Activated CD8-positive, alpha-beta memory T cell treated with anti-CD3 and anti-CD28 coated beads, Interleukin-2, amount 10 ng/mL, durations not matched to agents 7 days and 5 days (primary cell): Measurements from ENCODE around the gene MARCKSL1. TPM values are rescaled to one million over a fixed set of nuclear protein-coding genes. Genes with fewer than 3 reads are reported as not detected.
A peak's percentile ranks its signal among the peaks of the same experiment; 100 is the strongest.
"Not testable (repeated sequence)": the region's sequence is repeated elsewhere in the genome, so short reads cannot be mapped to it uniquely, and the experiment has no call there.

Experiments used
- ATAC-seq: fragments of 150-1000 bp; cut with Tn5 transposase; one replicate; pipeline ENCODE4 v1.10.0; 2021; ENCODE audit warnings: moderate library complexity
- CTCF ChIA-PET: fragments of 350-600 bp; sonication (Branson Sonifier 250); formaldehyde crosslinking; loops from one replicate; lab custom pipeline; 2021; ENCODE audit warnings: antibody characterized with exemption; lab: Charles Lee
- DNase-seq: peaks from one replicate; pipeline ENCODE4 v3.0.0-alpha.2; 2020
- H3K27ac Mint-ChIP-seq: one replicate; pipeline ENCODE4 v1.8.0; 2021; ENCODE audit warnings: mild to moderate bottlenecking, mixed read lengths
- H3K27me3 Mint-ChIP-seq: one replicate; pipeline ENCODE4 v1.8.0; 2021; ENCODE audit warnings: mixed read lengths
- H3K36me3 Mint-ChIP-seq: one replicate; pipeline ENCODE4 v1.8.0; 2021; ENCODE audit warnings: mild to moderate bottlenecking, mixed read lengths
- H3K4me1 Mint-ChIP-seq: one replicate; pipeline ENCODE4 v1.8.0; 2021; ENCODE audit warnings: mixed read lengths
- H3K4me3 Mint-ChIP-seq: one replicate; pipeline ENCODE4 v1.8.0; 2021; ENCODE audit warnings: mild to moderate bottlenecking, moderate library complexity, mixed read lengths
- H3K9me3 Mint-ChIP-seq: one replicate; pipeline ENCODE4 v1.8.0; 2022; ENCODE audit warnings: low read depth, mixed read lengths
- total RNA-seq, 2 experiments: library from RNA; stranded (reverse); gene quantifications; one replicate each; pipeline ENCODE4 v1.2.3, GENCODE V29; 2021

The MARCKSL1 gene
- total RNA-seq, 2 experiments from 2014 or later, result 11.2 to 11.8 TPM

DNA sequence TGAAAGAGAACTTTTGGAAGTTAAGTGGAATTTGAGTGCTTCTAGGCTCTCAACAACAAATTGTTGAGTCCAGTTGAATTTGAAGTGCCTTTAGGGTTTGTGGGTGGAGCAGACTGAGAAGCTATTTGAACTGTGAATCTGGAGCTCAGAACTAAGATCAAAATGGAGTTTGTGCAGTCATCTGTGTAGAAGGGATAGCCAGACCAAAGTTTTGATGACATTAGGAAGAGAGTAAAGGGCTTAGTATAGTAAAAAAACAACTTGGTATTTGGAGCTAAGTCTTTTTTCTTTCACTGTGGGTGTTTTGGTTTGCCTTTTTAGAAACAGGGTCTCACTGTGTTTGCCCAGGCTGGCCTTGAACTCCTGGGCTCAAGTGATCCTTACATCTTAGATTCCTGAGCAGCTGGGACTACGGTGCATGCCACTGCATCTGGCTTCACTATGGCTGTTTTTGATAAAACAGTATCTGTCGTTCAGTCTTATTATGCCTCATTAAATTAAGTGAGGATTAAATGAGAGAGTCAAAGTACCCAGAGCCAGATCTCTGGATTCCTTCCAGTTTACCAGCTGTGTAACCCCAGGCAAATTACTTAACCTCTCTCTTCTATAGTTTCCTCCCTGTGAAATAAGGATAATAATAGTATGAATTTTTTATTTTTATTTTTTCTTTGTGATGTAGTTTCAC, 24.2 kb downstream of the MARCKSL1 start:
- Mint-ChIP-seq H3K27me3 (no peaks in the 10 kb centered on the region), H3K4me3 (no peak overlapping the region), H3K9me3 (no peaks in the 10 kb centered on the region), H3K36me3 (peaks cover 27% of the 10 kb centered on the region), H3K27ac (peak overlapping the region; percentile 69), H3K4me1 (peaks cover 38% of the 10 kb centered on the region)
- CTCF ChIA-PET, result interaction anchor here (0.5 to 1.2 kb wide), 6 partner anchors 10 to 229 kb away, joined by 3 to 4 read pairs (median 4); no protein-coding TSS in a partner anchor
- no peak for DNase-seq
- ATAC-seq, result no peak

DNA sequence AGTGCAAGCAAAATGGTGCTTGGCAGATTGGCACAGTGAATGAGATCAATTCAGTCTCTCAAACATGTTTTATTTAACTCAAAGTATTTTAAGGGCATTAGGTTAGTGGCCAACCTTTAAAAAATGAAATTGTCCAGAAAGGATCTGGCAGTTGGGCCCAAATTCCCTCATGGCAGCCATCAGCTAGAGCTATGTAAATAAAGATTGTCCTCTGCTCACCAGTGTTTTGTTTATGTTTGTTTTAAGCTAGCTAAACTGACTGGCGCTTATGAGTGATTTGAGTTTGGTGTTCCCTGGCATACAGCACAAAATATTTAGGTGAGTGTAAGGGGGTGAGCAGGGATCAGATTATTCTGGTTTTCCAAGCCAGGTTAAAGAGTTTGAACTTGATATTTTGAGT, 26.1 kb downstream of the MARCKSL1 start:
- Mint-ChIP-seq H3K36me3 (peaks cover 38% of the 10 kb centered on the region), H3K9me3 (no peaks in the 10 kb centered on the region), H3K27me3 (no peaks in the 10 kb centered on the region), H3K4me3 (no peak overlapping the region), H3K27ac (no peak overlapping the region), H3K4me1 (peaks cover 37% of the 10 kb centered on the region)
- no peak for DNase-seq
- no peak for ATAC-seq
- CTCF ChIA-PET, result no interaction called here

DNA sequence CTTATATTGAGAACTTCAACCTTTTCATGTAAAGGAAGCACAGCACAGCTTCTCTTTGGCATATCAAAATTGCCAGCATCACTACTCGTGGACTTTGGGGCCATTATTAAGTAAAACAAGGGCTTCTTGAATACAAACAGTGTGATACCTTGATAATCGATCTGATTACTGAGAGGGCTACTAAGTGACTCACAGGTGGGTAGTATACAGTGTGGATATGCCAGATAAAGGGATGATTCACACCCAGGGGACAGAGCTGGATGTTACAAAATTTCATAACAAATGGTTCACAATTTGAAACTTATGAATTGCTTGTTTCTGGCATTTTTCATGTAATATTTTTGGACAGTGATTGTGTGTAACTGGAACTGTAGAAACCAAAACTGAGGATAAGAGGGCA, 28.7 kb downstream of the MARCKSL1 start:
- Mint-ChIP-seq H3K27ac (no peak overlapping the region), H3K4me1 (peaks cover 34% of the 10 kb centered on the region), H3K27me3 (no peaks in the 10 kb centered on the region), H3K4me3 (no peak overlapping the region), H3K36me3 (peaks cover 49% of the 10 kb centered on the region), H3K9me3 (no peaks in the 10 kb centered on the region)
- ATAC-seq, result no peak
- no peak for DNase-seq
- CTCF ChIA-PET, result interaction anchor here (0.9 to 1.8 kb wide), 5 partner anchors 15 to 200 kb away, joined by 3 to 4 read pairs (median 4); partner anchors contain the start of gene KPNA6

DNA sequence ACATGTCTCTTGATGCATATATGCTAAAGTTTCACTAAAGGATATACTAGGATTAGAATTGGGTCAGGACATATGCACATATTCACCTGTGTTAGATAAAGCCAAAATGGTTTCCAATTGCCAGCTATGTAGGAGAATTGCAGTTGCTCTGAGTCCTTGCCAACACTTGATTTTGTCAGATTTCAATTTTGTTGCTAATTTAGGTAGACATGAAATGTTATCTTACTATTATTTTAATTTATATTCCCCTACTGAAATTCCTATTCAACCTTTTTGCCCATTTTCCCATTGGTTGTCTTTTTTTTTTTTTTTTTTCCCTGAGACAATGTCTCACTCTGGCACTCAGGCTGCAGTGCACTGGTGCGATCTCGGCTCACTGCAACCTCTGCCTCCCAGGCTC, 30.7 kb downstream of the MARCKSL1 start:
- H3K27ac Mint-ChIP-seq, result no peak overlapping the region
- ATAC-seq (no peak), DNase-seq (no peak)
- CTCF ChIA-PET, result interaction anchor here (1.0 to 1.8 kb wide), 3 partner anchors 17 to 96 kb away, joined by 3 to 4 read pairs (median 3); no protein-coding TSS in a partner anchor
- H3K4me3 Mint-ChIP-seq, result no peak overlapping the region
- no peaks in the 10 kb centered on the region for H3K9me3 Mint-ChIP-seq
- H3K4me1 Mint-ChIP-seq, result peaks cover 30% of the 10 kb centered on the region
- H3K27me3 Mint-ChIP-seq, result no peaks in the 10 kb centered on the region
- H3K36me3 Mint-ChIP-seq, result peaks cover 57% of the 10 kb centered on the region

DNA sequence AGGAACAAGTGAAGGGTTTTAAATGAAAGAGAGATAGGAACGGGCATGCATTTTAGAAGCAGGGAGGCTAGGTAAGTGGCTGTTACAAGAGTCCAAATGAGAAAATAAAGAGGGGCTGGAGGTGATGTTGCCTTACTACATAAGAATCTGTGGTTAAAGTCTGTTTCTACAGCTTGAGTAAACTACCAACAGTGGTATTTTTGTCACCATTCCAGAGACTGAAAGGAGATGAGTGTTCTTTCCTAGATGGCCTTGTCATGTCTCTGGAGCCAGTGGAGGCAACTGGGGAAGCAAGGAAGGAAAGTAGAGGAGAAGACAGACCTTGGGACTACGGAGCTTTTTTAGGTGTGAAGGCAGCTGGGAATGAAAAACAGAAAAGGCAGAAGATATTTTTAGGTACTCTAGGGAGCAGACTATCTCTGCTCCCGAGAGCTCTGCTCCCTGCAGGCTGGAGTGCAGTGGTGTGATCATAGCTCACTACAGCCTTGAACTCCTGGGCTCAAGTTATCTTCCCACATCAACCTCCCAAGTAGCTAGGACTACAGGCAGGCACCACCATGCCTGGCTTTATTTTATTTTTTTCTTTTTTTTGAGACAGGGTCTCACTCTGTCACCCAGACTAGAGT, 31.9 kb downstream of the MARCKSL1 start:
- Mint-ChIP-seq H3K36me3 (peaks cover 50% of the 10 kb centered on the region), H3K4me3 (no peak overlapping the region), H3K27ac (no peak overlapping the region), H3K27me3 (no peaks in the 10 kb centered on the region), H3K4me1 (peaks cover 23% of the 10 kb centered on the region), H3K9me3 (no peaks in the 10 kb centered on the region)
- ATAC-seq (no peak), DNase-seq (no peak)
- CTCF ChIA-PET, result interaction anchor here (1.1 kb wide), 1 partner anchor 12 kb away, joined by 4 read pairs; the partner anchor contains the start of gene HDAC1

DNA sequence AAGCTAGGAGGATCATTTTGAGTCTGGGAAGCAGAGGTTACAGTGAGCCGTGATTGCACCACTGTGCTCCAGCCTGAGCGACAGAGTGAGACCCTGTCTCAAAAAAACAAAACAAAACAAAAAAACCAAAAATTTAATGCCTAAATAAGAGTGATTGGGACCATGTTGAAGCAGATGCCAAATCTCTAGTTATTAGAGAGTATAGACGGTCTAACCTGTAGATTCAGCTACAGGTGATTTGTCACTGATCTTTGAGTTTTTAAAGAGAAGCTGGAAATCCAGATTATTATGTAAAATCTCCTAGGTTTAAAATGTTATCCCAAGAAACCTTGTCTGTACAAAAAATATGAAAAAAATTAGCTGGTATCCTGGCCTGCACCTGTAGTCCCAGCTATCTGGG, 32.7 kb downstream of the MARCKSL1 start:
- no peaks in the 10 kb centered on the region for H3K9me3 Mint-ChIP-seq
- H3K27me3 Mint-ChIP-seq, result no peaks in the 10 kb centered on the region
- peaks cover 49% of the 10 kb centered on the region for H3K36me3 Mint-ChIP-seq
- no peak overlapping the region for H3K27ac Mint-ChIP-seq
- DNase-seq (no peak), ATAC-seq (no peak)
- H3K4me1 Mint-ChIP-seq, result peaks cover 21% of the 10 kb centered on the region
- CTCF ChIA-PET, result no interaction called here
- no peak overlapping the region for H3K4me3 Mint-ChIP-seq

DNA sequence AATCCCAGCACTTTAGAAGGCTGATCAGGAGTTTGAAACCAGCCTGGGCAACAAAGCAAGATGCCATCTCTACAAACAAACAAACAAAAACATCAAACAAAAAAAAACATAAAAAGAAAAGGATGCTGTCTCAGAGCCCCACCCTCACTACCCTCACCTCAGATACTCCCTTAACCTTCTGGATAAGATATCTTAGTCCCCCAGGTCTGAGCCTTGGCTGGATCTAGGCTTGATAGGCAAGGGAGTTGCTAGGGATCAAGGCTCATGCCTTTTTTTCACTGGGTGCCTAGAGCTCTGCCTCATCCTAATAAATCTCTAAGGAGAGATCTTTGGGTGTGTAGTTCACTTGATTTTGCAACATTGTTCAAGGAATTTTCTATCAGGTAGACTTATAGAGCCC, 36.7 kb downstream of the MARCKSL1 start:
- DNase-seq, result no peak
- Mint-ChIP-seq H3K36me3 (peaks cover 43% of the 10 kb centered on the region), H3K4me1 (peaks cover 32% of the 10 kb centered on the region), H3K27ac (no peak overlapping the region), H3K27me3 (no peaks in the 10 kb centered on the region), H3K9me3 (no peaks in the 10 kb centered on the region), H3K4me3 (no peak overlapping the region)
- ATAC-seq, result no peak
- CTCF ChIA-PET, result interaction anchor here (1.5 kb wide), 1 partner anchor 58 kb away, joined by 4 read pairs; no protein-coding TSS in a partner anchor

DNA sequence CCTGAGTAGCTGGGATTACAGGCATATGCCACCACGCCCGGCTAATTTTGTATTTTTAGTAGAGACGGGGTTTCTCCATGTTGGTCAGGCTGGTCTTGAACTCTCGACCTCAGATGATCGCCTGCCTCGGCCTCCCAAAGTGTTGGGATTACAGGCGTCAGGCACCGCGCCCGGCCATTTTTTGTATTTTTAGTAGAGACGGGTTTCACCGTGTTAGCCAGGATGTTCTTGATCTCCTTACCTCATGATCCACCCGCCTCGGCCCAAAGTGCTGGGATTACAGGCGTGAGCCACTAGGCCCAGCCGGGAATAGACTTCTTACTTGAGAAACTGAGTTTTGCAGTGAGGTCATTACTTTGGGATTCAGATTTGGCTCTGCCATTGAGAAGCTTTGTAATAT, 37.8 kb downstream of the MARCKSL1 start:
- H3K27ac Mint-ChIP-seq, H3K27me3 Mint-ChIP-seq, H3K4me3 Mint-ChIP-seq, H3K9me3 Mint-ChIP-seq, ATAC-seq, DNase-seq, CTCF ChIA-PET: not testable (repeated sequence)
- Mint-ChIP-seq H3K36me3 (peaks cover 32% of the 10 kb centered on the region), H3K4me1 (peaks cover 41% of the 10 kb centered on the region)

DNA sequence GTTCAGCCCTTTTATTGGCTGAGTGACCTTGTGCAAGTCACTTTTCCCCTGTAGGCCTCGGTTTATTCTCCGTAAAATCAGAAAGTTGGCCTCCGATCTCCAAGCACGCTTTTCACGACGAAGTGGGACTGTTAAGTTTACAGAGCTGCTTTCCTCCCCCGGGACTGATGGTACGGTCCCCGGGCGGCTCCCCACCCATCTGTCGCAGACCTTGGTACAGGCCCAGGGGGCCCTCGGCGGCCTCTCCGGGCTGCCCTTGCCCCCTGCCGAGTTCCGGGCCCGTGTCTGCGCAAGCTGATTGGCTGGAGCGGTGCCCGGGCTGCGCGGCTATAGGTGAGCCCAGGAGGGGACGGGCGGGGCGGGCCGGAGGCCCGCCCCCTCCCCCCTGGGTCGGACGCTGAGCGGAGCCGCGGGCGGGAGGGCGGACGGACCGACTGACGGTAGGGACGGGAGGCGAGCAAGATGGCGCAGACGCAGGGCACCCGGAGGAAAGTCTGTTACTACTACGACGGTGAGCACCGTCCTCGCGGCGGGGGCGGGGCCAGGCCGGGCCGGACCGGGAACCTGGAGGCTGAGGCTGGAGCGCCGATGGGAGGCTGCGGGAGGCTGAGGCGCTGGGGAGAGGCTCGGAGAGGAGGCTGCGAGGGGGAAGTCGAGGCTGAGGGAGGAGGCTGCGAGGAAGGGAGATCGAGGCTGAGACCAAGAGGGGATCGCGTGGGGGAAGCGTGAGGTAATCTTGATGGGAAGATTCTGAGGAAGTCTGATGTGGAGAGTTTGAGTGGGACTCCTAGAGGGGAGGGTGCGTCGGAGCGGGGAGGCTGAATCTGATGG, 44.1 kb downstream of the MARCKSL1 start, which contains the start of gene HDAC1:
HDAC1 (plus strand) TSS at position 376 of the 831 bp plus-strand sequence; CDS start at position 463, 87 bp downstream.
- H3K4me3 Mint-ChIP-seq, result peak within 1 kb of the TSS; percentile 99
- DNase-seq, result peak; percentile 98
- peaks cover 22% of the 10 kb centered on the region for H3K36me3 Mint-ChIP-seq
- ATAC-seq, result peak; percentile 99
- H3K4me1 Mint-ChIP-seq, result peaks cover 49% of the 10 kb centered on the region
- CTCF ChIA-PET, result interaction anchor here (0.5 to 4.2 kb wide), 21 partner anchors 12 to 336 kb away, joined by 3 to 21 read pairs (median 4); partner anchors contain the start of genes LCK, MARCKSL1 and TXLNA
- no peaks in the 10 kb centered on the region for H3K27me3 Mint-ChIP-seq
- H3K27ac Mint-ChIP-seq, result peak within 1 kb of the TSS; percentile 98
- H3K9me3 Mint-ChIP-seq, result no peaks in the 10 kb centered on the region

DNA sequence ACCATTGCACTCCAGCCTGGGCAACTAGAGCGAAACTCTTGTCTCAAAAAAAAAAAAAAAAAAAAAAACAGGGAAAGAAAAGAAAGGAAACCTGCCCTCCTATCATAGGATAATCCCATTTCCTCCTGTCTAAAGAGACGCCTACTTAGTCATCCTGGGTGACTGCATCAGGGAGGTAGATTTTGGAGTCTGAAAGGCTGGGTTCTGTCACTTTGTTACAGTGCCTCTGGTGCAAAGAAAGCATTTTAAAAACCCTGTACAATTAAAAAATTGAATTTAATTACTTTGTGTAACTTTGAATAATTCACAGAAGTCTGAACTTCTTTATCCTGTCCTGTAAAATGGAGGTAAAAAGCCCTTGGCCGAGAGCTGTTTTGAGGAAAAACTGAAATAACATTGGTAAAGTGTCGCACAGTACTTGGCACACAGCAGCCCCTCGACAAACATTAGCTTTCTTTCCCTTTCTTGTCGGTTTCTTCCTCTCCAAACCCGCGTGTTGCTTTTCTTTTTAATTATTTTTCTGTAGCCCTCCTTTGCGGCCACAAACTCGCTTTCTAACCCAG, 44.8 kb downstream of the MARCKSL1 start:
- CTCF ChIA-PET, result interaction anchor here (0.5 to 4.2 kb wide), 26 partner anchors 12 to 335 kb away, joined by 3 to 21 read pairs (median 4); partner anchors contain the start of genes LCK, MARCKSL1 and TXLNA
- Mint-ChIP-seq H3K27me3 (no peaks in the 10 kb centered on the region), H3K36me3 (peaks cover 23% of the 10 kb centered on the region), H3K9me3 (no peaks in the 10 kb centered on the region), H3K4me1 (peaks cover 43% of the 10 kb centered on the region), H3K27ac (peak overlapping the region; percentile 98), H3K4me3 (peak overlapping the region; percentile 99)
- DNase-seq, result no peak
- no peak for ATAC-seq

DNA sequence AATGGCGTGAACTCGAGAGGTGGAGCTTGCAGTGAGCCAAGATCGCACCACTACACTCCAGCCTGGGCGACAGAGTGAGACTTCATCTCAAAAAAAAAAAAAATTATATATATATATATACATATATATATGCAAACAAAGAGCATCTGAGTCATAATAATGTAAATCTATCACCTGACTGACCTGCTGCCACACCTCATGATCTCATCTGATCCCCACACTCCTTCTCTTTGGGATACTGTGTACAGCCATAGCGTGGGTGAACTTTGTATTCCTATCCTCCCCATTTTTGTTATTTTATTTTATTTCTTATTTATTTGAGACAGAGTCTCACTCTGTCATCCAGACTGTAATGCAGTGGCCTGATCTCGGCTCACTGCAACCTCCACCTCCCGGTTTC, 46.8 kb downstream of the MARCKSL1 start:
- H3K4me1 Mint-ChIP-seq, result peaks cover 27% of the 10 kb centered on the region
- no peak for ATAC-seq
- no peak overlapping the region for H3K27ac Mint-ChIP-seq
- CTCF ChIA-PET, result interaction anchor here (0.7 to 4.2 kb wide), 4 partner anchors 40 to 73 kb away, joined by 3 to 21 read pairs (median 10); no protein-coding TSS in a partner anchor
- H3K4me3 Mint-ChIP-seq, result no peak overlapping the region
- DNase-seq, result no peak
- H3K27me3 Mint-ChIP-seq, result no peaks in the 10 kb centered on the region
- H3K36me3 Mint-ChIP-seq, result peaks cover 30% of the 10 kb centered on the region
- no peaks in the 10 kb centered on the region for H3K9me3 Mint-ChIP-seq

DNA sequence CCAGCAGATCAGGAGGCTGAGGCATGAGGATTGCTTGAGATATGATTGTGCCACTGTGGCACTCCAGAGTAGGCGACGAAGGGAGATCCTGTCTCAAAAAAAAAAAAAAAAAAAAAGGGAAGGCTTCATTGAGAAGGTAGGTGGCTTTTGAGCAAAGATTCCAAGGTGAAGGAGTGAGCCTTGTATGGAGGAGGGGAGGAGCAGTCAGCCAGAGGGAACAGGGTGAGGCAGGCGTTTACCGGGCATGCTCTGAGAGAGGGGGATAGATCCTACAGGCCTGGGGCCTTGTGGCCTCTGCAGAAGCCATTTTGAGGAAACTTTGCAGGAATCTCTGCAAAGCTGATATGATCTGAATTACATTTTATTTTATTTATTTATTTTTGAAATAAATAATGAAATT, 49.3 kb downstream of the MARCKSL1 start:
- CTCF ChIA-PET, result interaction anchor here (1.8 kb wide), 1 partner anchor 71 kb away, joined by 6 read pairs; no protein-coding TSS in a partner anchor
- Mint-ChIP-seq H3K27ac (no peak overlapping the region), H3K9me3 (no peaks in the 10 kb centered on the region), H3K4me3 (no peak overlapping the region), H3K36me3 (peaks cover 31% of the 10 kb centered on the region), H3K4me1 (peaks cover 15% of the 10 kb centered on the region), H3K27me3 (no peaks in the 10 kb centered on the region)
- DNase-seq (no peak), ATAC-seq (no peak)
